HG03558 (cell line): ENCODE measurements around the gene PTPRK.
"Not testable (repeated sequence)": the region's sequence is repeated elsewhere in the genome, so short reads cannot be mapped to it uniquely, and the experiment has no call there.

Experiments used
- ATAC-seq: cut with Tn5 transposase; IDR thresholded peaks from one replicate; pipeline ENCODE4 v1.9.1; 2021; ENCODE audit warnings: moderate number of reproducible peaks; ENCODE audit not compliant: unreplicated experiment; ENCODE audit errors: extremely low read depth

PTPRK gene

DNA sequence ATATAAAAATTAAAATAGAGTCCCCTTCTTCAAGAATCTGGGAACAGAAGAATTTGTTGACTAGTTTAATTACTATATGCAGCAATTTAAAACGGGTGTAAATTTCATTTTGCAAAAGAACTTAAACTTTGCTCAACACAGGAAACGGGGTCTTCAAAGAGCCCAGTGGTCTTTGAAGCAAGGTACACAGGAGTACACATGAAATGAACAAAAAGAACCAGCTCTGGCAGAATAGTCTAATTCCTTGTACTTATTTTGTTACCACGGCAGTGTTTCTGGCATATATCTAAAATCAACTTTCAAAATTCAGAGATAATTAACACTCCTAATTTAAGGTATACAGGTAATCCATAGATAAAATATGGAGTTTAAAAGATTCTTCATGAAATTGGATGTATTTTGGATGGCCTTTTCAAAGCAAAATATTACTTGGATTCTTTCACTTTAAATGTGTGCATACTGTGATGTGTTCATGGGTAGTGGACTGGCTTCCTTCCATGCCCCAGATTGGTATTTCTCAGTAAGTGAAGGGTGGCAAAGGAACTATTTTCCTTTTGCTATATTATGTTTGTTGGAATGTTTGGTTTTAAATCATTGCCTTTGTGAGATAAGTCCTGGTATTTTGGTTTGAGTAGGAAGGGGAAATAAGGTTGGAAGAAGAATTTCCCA lies 522.8 kb downstream of the PTPRK start:
- no peak for ATAC-seq

DNA sequence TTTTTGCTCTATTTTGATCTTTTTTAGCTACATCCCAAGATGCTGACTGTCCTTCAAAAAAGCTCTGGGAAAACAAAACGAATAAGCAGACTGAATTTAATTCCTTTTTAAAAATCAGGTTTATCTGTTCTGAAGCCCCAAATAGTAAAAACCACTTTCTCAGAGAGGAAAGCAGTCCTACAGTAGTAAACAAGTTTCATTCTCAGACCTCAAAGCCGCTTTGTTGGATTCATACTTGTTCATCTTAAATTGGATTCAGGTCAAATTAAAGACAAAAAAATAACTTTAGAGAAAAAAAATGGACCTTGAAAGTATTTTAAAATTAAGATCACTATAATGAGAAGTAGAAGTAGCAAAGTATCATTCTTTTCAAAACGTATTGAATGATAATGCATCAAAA lies 523.5 kb downstream of the PTPRK start:
- ATAC-seq: no peak

DNA sequence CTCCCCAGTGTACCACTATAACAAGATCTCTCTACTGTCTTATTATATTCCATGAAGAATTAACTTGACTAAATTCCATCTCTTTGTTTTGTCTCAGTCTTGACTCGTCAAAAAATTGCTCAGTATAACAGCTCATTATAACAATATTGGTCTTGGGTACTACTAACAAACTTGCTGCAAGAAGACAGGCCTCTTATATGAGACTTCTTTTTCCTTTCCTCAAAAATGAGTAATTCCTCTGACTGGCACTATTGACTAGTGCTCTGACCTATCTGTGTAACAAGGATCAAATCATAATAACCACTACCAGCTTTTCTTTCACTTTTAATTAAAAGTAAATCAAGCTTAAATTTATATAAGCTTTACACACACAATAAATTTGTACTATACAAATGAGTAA lies 528.3 kb downstream of the PTPRK start:
- ATAC-seq: no peak

DNA sequence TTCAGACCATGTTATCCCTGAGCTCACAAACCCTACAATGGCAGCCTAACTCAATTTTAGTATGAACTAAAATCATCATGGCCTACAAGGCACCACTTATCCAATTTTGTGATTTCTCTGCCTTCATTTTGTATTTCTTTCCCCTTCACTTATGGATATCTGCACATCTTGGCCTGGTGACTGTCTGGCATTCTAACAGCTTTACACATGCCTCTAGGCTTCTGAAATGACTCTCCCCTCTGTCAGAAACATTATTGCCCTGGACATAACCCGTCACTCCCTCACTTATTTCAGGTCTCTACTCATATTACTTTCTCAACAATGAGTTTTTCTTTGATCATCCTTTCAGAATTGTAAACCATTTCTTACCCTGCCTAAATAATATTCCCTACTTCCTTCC lies 530.3 kb downstream of the PTPRK start:
- no peak for ATAC-seq

DNA sequence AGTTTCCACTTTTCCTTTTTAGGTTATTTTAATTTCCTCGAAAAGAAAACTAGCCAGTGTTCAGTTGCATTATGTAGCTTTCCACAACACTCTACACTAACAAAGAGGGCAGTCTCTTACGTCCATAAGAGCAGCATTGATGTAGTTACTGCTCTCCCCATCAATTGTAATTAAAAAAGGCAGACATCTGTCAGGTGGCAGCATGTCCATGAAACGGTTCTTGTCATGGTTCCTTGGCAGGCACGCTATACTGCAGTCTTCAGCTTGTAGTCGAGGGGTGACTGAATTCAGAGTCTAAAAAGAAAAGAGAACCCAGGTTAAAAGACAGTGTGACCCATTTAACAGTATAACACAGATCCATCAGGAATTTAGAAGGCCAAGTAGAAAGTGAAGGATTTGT lies 539.4 kb downstream of the PTPRK start:
- no peak for ATAC-seq

DNA sequence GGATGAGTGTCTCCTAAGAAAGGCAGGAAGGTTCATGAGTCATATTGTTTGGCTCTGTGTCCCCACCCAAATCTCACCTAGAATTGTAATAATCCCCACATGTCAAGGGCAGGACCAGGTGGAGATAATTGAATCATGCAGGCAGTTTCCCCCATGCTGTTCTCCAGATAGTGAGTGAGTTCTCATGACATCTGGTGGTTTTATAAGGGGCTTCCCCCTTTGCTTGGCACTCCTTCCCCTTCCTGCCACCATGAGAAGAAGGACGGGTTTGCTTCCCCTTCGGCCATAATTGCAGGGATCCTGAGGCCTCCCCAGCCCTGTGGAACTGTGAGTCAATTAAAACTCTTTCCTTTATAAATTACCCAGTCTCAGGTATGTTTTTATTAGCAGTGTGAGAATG lies 542.2 kb downstream of the PTPRK start:
- not testable (repeated sequence) for ATAC-seq

DNA sequence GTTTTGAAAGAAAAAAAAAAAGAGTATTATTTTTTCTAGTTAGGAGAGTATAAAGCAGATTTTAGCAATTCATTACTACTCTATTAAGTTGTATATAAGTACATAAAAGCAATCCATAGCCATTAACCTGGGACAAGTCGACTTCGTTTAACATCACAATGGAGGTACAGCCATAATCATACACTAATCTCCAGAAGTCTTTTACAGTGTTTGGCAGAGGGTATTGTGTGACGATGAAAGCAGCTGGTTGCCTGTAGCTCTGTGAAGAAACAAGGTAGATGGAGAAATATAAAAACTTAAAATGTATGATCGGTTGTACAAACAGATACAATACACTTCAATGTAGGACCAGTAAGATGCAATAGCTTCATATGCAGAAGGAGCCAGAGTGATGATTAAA lies 543.6 kb downstream of the PTPRK start:
- ATAC-seq: no peak

DNA sequence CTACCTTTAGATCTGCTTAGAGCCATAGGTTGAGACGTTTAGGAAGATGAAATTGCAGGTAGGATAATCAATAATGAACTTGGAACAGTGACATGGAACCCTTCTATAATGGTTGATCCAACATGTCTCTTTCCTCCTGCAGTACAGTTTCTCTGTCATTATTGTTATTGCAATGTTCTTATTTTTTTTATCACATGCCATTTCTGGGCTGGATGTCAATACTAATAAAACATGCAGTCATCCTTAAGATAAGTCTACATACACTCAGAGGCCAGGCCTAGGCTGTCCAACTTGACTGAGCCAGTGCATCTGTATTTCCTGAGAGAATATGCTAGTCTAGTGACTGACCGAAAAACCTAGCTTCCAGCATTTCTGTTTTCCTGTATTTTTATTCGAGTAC lies 544.3 kb downstream of the PTPRK start:
- ATAC-seq: no peak

DNA sequence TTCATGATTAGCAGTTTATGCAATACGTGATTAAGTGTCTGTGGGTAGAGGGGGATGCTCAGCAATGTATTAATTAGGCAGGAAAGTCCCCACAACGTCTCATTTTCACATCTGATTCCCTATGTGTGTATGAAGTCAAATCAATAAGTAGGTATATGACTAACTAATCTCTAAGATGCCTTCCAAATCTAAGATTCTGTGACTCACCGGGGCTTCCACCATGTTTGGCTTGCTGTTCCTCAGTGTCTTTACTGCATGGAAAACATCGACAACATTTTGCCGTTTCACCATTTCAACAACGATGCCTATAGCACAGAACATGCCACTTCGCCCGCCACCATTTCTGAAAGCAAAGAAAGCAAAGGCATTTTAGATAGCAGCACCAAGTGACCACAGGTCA lies 547.6 kb downstream of the PTPRK start:
- ATAC-seq: no peak

DNA sequence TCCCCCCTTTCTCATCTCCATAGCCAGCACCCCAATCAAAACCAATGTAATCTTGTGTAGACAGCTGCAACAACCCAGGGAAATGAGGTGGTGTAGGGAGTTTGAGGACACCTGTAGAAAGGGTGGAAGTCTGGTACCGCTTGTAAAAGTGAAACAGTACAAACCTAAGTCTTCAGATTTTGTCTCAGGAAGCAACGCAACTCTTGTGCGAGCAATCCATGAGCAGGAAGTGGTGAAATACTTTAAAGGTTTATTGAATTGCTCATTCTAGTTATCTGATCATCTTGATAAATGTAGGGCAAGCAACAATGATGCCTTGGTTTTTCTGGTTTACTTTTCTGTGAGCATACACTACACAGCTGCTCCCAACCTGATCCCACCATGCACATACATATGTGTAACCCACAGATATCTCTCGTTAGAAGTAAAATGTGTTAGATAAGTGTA lies 548.4 kb downstream of the PTPRK start:
- ATAC-seq: no peak

DNA sequence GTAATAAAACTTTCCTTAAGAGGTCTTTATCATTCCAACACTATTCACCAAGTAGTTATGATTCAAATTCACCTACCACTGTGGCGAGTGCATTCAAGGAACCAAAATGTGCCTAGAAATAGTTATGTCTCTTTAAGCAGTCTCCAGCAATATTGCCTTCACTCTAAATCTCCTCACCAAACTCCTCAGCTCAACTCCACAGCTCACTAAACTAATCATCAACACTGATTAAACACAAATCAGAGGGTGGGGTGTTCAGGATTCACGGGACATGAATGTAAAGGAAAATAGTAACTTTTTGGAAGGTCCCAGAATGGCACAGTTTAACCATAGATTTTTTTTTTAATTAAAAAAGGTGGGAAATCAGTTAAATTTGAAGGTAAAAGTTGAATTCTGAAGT lies 549.0 kb downstream of the PTPRK start:
- no peak for ATAC-seq

DNA sequence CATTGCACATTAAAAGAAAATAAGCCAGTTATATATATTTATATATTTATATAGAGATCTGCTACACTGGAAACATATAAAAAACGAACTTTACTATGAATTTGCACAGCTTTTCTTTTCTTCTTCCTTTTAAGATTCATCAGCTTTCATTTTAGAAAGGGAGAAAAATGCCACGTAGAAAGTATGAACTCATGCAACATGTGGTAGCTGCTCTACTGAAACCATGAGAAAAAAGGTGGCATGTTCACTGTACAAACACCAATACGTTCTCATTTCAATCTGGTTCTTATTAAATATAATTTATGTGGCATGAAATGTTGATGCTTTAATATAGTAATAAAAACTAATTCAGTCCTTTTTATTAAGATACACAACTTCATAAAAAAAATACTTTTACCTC lies 550.7 kb downstream of the PTPRK start:
- no peak for ATAC-seq

DNA sequence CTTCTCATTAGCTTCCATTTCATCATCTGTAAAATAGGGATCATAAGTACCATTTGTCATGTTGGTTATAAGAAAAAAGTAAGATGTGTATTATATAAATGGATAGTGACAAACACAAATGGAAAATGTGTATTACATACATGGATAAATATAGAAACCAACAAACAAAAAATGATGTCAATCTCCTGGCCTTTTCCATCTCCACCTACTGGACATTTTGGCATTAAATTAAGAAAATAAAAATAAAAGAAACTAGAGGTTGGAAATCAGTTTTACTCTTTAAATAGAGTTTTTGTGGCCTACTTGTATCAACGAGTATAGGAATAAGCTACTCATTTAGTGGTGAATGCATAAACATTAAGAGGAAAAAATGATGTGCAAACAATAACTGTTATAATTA lies 552.0 kb downstream of the PTPRK start:
- ATAC-seq: no peak

DNA sequence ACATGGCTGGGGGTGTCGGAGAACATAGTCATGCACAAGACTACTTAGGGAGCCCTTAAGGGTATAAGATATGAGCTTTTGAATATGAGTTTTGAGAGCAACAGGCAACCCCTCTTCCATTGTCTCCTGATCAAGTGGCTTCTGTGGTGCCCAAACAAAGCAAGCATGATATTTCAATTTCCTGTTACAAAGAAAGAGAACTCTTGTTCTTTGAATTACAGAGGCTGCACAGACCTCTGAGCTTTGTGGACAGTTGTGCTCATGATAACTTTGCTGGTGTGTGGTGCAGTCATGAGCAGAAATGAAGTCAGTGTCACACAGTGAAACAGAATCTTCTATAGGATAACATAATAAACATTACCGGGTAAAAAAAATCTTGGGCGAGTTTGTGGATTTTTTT lies 552.7 kb downstream of the PTPRK start:
- no peak for ATAC-seq

DNA sequence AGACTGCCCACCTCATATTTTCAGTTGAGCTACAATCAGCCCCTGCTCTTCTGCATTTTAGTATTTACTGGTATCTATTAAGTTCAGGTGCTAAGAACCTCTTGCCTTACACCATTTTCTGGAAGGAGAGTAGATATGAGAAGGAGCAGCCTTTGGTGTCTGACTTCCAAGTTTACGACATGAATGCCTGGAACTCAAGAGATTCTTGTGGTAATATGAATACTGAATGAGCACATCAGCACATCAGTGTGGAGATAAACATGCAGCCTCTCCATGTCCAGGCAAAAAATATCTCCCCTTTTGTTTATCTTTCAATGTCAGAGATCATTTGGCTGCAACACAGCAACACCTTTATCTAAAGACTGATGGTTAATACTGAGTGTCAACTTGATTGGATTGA lies 553.8 kb downstream of the PTPRK start:
- no peak for ATAC-seq

DNA sequence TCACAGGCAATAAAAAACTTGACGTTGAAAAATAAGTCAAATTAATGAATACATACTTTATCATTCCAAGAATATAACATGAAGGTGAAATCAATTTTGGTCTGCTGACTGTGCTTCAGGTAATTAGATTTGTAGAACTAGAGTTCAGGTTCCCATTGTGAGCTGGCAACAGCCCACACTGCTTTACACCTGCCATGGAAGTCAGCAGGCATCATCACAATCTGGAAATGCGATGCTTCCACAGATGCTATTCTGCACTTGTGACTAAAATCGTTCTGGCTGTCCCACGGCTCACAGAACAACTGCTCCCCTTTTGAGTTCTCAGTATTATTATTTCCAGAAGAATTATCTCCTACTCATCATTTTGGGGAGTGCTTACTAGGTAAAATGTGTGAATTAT lies 556.9 kb downstream of the PTPRK start:
- ATAC-seq: no peak

DNA sequence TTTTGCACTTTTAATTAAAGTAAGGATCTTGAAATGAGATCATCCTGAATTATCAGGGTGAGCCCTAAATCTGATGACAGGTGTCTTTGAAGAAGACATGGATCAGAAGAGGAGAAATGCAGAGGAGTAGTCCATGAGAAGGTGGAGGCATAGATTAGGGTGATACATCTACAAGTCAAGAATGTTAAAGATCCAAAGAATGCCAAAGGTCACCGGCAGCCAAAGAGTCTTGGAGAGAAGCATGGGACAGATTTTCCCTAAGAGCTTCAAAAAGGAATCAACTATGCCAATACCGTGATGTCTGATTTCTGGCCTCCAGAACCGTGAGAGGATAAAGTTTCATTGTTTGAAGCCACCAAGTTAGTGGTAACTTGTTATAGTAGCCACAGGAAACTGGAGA lies 560.5 kb downstream of the PTPRK start:
- no peak for ATAC-seq

DNA sequence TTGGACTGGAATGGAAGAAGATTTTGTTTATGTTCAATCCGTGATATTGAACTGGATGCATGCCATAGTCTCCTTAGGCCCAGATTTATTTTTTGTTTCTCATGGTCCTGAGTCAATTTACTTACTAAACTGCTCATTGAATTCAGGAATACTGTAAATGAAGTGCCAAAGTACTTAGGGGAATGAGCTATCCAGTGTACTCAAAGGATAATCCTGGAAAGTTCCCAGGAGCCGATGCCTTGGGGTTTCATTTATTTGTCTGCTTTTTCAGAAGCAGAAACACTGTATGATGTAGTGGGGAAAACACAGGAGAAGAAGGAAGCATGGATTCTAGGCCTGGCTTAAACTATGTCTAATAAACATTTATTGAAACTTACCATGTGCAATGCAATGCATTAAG lies 563.4 kb downstream of the PTPRK start:
- ATAC-seq: no peak

DNA sequence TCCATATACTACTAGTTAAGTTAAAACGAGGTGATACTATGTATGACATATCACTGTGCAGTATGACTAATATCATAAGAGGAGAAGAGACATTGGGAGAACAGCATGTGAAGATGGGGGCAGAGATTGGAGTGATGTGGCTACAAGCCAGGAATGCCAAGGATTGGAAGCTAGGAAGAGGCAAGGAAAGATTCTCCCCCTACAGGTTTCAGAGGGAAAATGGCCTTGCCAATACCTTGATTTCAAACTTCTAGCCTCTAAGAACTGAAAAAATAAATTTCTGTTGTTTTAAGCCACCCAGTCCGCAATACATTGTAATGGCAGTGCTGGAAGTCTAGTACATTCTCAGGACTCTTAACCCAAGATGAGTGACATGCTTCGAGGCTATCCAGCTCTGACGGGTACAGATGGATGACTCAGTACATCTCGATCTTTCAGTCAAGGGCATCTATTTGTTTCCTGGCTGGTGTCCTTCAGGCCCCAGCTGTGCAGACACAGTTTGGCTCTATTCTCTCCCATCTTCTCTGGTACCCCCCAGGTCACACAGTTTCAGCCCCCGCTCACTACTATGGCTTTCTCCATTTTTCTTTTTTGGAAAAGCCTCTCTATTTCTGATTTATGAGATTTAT lies 564.0 kb downstream of the PTPRK start:
- no peak for ATAC-seq

DNA sequence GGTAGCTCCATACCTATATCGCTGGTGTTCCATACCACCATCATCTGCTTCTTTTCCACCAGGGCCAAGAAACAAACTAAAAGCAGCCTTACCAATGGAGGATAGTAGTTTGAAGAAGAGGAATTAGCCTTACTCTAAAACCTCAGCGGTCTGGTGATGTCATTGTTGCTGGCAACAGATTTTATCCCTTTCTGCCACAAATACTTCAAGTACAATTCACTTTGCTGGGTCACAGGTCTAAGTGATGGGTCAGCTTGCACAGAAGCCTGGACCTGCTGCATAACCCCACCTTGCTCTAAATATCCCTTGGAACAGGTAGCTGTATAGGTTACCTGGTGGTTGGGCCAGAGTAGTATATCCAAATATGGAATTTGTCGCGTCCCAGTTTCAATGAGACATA lies 566.3 kb downstream of the PTPRK start:
- no peak for ATAC-seq

DNA sequence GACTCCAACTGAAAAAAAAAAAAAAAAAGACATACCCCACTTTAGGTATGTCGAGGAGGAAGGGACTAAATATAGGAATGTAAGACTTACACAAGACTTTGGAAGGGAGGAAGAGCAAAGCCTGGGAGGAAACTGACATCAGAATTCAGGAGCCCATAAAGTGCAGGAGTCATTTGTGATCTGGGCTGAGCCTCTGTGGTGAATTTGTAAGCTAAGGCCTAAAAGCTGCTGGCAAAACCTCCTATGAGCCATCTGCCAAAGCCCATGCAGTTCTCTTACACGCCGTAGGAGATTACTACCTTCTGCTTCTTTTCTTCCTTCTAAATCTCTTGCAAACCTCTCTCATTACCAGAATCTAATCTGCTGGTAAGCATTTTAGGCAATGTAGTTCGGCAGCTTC lies 567.6 kb downstream of the PTPRK start:
- ATAC-seq: no peak

DNA sequence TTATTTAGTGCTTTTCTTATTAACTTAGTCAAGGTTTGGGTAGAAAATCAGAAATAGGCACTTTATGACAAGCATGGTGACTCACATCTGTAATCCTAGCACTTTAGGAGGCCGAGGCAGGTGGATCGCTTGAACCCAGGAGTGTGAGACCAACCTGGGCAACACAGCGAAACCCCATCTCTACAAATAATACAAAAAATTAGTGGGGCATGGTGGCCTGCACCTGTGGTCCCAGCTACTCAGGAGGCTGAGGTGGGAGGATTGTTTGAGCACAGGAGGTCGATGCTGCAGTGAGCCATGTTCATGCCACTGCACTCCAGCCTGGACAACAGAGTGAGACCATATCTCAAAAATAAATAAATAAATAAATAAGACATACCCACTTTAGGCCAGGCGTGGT lies 568.2 kb downstream of the PTPRK start:
- ATAC-seq: no peak
